OCI-LY3 (cell line): Measurements from ENCODE around the gene MTMR2.

Experiments
- H2AFZ ChIP-seq: fragments of 200-600, 300-600 bp; shearing (Covaris generic); 2 replicates; pipeline ENCODE4 v1.6.0; 2014; ENCODE audit warnings: antibody characterized with exemption, low read depth, low read length
- H3K27ac ChIP-seq: fragments of 200-600, 300-600 bp; sonication (generic); 2 replicates; pipeline ENCODE4 v1.5.1; 2014; ENCODE audit warnings: mild to moderate bottlenecking, low read length, moderate library complexity, mixed read lengths
- H3K27me3 ChIP-seq: fragments of 200-600, 300-600 bp; sonication (generic); 2 replicates; pipeline ENCODE4 v1.6.1; 2014; ENCODE audit warnings: low read depth, low read length, mixed read lengths
- H3K36me3 ChIP-seq: fragments of 200-600, 300-600 bp; sonication (generic); replicated peaks from 2 replicates; pipeline ENCODE3; 2014; ENCODE audit warnings: low read depth, low read length, mixed read lengths
- H3K4me1 ChIP-seq: fragments of 300-600, 200-600 bp; sonication (generic); 2 replicates; pipeline ENCODE4 v1.6.1; 2014; ENCODE audit warnings: low read length, mixed read lengths
- H3K4me2 ChIP-seq: fragments of 200-600, 300-600 bp; sonication (generic); 2 replicates; pipeline ENCODE4 v1.6.1; 2014; ENCODE audit warnings: low read length, mixed read lengths
- H3K4me3 ChIP-seq: fragments of 300-600, 200-600 bp; sonication (generic); 2 replicates; pipeline ENCODE4 v1.5.1; 2014; ENCODE audit warnings: antibody characterized with exemption, mild to moderate bottlenecking, low read length, moderate library complexity
- H3K79me2 ChIP-seq: fragments of 300-600, 200-600 bp; shearing (Covaris generic); 2 replicates; pipeline ENCODE4 v1.6.1; 2014; ENCODE audit warnings: mild to moderate bottlenecking, low read length, mixed read lengths
- H3K9ac ChIP-seq: fragments of 300-600, 200-600 bp; shearing (Covaris generic); 2 replicates; pipeline ENCODE4 v1.6.0; 2014; ENCODE audit warnings: mild to moderate bottlenecking, low read length, moderate library complexity
- H3K9me3 ChIP-seq: fragments of 200-600, 300-600 bp; shearing (Covaris generic); 2 replicates; pipeline ENCODE4 v1.6.1; 2014; ENCODE audit warnings: low read length, mixed read lengths; ENCODE audit not compliant: insufficient read depth
- H4K20me1 ChIP-seq: fragments of 200-600, 300-600 bp; sonication (generic); 2 replicates; pipeline ENCODE4 v1.6.1; 2016; ENCODE audit warnings: low read length, mixed read lengths; ENCODE audit not compliant: insufficient read depth
- EZH2phosphoT487 ChIP-seq: fragments of 200-600 bp; shearing (Covaris generic); IDR thresholded peaks from 2 replicates; pipeline ENCODE4 v1.6.1; 2018; ENCODE audit warnings: antibody characterized with exemption, mixed run types, low read depth
- TF ChIP-seq, protein P1 (sequence below): fragments of 200-600, 300-600 bp; sonication (generic); IDR thresholded peaks from 2 replicates; pipeline ENCODE4 v1.5.1; 2014; ENCODE audit warnings: antibody characterized with exemption, low read length, low read depth

MTMR2 gene

DNA sequence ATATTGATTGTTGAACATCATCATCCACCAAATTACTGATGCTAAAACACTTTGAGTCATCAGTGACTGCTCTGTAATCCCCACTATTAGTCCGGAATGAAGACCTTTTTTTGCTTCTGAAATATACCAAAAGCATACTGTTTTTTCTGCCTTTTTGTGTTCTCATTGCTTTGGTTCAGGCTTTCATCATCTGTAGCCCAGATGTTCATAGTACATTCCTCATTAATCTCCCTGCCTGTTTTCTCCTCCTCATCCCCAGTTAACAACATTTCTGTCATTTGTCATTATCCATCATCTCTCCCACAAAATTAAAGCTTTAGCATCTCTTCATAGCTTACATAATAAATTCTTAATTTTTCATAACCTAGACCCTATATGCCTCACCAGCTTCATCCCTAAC, 124.4 kb downstream of the MTMR2 start:
- no peak overlapping the region for H3K9ac ChIP-seq
- no peak overlapping the region for H2AFZ ChIP-seq
- H3K27ac ChIP-seq, result no peak overlapping the region
- no peak overlapping the region for H3K4me3 ChIP-seq
- no peaks in the 10 kb centered on the region for H3K27me3 ChIP-seq
- no peak for TF ChIP-seq EZH2phosphoT487
- TF ChIP-seq, protein P1, sequence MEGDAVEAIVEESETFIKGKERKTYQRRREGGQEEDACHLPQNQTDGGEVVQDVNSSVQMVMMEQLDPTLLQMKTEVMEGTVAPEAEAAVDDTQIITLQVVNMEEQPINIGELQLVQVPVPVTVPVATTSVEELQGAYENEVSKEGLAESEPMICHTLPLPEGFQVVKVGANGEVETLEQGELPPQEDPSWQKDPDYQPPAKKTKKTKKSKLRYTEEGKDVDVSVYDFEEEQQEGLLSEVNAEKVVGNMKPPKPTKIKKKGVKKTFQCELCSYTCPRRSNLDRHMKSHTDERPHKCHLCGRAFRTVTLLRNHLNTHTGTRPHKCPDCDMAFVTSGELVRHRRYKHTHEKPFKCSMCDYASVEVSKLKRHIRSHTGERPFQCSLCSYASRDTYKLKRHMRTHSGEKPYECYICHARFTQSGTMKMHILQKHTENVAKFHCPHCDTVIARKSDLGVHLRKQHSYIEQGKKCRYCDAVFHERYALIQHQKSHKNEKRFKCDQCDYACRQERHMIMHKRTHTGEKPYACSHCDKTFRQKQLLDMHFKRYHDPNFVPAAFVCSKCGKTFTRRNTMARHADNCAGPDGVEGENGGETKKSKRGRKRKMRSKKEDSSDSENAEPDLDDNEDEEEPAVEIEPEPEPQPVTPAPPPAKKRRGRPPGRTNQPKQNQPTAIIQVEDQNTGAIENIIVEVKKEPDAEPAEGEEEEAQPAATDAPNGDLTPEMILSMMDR, result no peak
- H4K20me1 ChIP-seq, result peaks cover 5% of the 10 kb centered on the region; the same call in 1 of the 2 replicates
- peaks cover 24% of the 10 kb centered on the region for H3K79me2 ChIP-seq
- H3K4me2 ChIP-seq, result no peak overlapping the region
- peaks cover 18% of the 10 kb centered on the region for H3K36me3 ChIP-seq
- no peaks in the 10 kb centered on the region for H3K4me1 ChIP-seq
- no peaks in the 10 kb centered on the region for H3K9me3 ChIP-seq

DNA sequence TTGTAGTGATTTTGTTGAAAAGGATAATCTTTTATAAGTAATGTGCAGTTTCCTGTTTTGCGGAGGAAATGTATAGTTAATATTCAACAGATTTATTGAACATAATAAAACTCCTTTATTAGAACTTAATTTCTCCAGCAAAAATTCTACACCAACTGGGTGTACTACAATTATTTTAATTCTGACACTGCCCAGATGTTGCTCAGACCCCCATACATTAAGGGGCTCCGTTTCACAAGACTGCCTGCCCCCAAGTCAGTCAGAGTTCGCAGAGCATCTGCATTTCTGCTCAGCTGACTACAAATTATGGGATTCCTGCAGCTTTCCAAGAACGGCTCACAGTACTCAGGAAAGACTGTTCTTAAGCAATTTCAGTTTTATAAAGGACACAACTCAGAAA, 127.4 kb downstream of the MTMR2 start:
- Histone ChIP-seq H3K27ac (no peak overlapping the region), H2AFZ (no peak overlapping the region), H3K4me1 (peaks cover 7% of the 10 kb centered on the region), H3K36me3 (peaks cover 11% of the 10 kb centered on the region), H3K9me3 (no peaks in the 10 kb centered on the region), H3K27me3 (no peaks in the 10 kb centered on the region), H3K79me2 (peaks cover 53% of the 10 kb centered on the region), H3K9ac (no peak overlapping the region), H4K20me1 (peaks cover 28% of the 10 kb centered on the region), H3K4me3 (no peak overlapping the region), H3K4me2 (no peak overlapping the region)
- TF ChIP-seq, protein P1, result no peak
- no peak for TF ChIP-seq EZH2phosphoT487

- no peak overlapping the region for H3K4me2 ChIP-seq
- H3K27me3 ChIP-seq, result no peaks in the 10 kb centered on the region
- H3K4me1 ChIP-seq, result peaks cover 9% of the 10 kb centered on the region
- H3K36me3 ChIP-seq, result peaks cover 6% of the 10 kb centered on the region
- no peak overlapping the region for H3K9ac ChIP-seq
- peaks cover 29% of the 10 kb centered on the region for H4K20me1 ChIP-seq
- no peak overlapping the region for H3K4me3 ChIP-seq
- H3K9me3 ChIP-seq, result no peaks in the 10 kb centered on the region
- TF ChIP-seq, protein P1, result no peak
- TF ChIP-seq EZH2phosphoT487, result no peak
- no peak overlapping the region for H3K27ac ChIP-seq
- H2AFZ ChIP-seq, result no peak overlapping the region
- peaks cover 60% of the 10 kb centered on the region for H3K79me2 ChIP-seq
Observed at GRCh38 chr11:95795627-95796295, 128.1 kb downstream of the MTMR2 start.

GRCh38 chr11:95794086-95794485, 129.8 kb downstream of the MTMR2 start:
- no peak overlapping the region for H3K4me3 ChIP-seq
- H3K27ac ChIP-seq, result no peak overlapping the region
- H3K9ac ChIP-seq, result no peak overlapping the region
- no peaks in the 10 kb centered on the region for H3K27me3 ChIP-seq
- peaks cover 9% of the 10 kb centered on the region for H3K4me1 ChIP-seq
- H3K79me2 ChIP-seq, result peaks cover 67% of the 10 kb centered on the region
- peaks cover 29% of the 10 kb centered on the region for H4K20me1 ChIP-seq
- no peak overlapping the region for H3K4me2 ChIP-seq
- H3K36me3 ChIP-seq, result peaks cover under 1% of the 10 kb centered on the region
- TF ChIP-seq EZH2phosphoT487, result no peak
- TF ChIP-seq, protein P1, result no peak
- H2AFZ ChIP-seq, result no peak overlapping the region
- no peaks in the 10 kb centered on the region for H3K9me3 ChIP-seq
